HG03095 (cell line): ENCODE results near the gene GABRB2.
A peak's percentile ranks its signal among the peaks of the same experiment; 100 is the strongest.

ENCODE experiments used
- ATAC-seq: cut with Tn5 transposase; IDR thresholded peaks from one replicate; pipeline ENCODE4 v1.9.1; 2021; ENCODE audit warnings: moderate library complexity; ENCODE audit not compliant: unreplicated experiment

The GABRB2 gene

DNA sequence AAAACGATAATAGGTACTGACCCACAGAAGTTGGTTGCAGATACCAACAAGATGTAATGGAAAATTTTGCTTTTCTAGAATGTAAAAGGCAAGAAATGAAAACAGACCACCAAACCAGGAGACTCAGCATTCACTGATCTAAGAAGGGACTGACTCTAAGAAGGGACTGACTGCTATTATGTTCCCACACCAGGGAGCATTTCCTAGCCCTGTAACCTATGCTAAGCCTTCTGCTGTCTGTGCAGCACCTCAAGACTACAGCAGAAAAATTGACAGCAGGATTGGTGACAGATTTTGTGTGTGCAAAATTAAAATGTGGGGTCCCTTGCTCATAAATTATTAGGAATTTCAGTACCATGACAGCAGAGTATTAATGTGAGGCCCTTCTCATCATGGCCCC is 154.8 kb downstream of the GABRB2 start:
- ATAC-seq, result no peak

DNA sequence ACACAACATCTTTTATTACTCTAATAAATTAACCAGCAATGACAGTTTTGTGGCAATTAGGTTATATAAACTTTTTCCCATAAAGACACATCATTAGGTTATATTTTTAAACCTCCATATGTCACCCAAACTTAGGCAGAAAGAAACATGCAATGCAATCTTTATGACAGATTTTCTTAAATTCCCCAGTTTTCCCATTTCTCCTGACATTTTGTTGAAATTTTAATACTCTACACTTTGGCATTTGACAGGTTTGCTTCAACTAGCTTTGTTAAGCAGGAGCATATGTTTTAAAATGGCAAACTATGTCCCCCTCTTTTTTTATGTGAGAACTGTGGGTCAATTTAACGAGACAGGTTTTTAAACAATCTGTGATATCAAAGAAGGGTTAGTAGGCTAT is 155.5 kb downstream of the GABRB2 start:
- ATAC-seq, result no peak

GRCh38 chr5:161387121-161387520 is 159.4 kb downstream of the GABRB2 start:
- no peak for ATAC-seq

GRCh38 chr5:161385027-161385426 is 161.5 kb downstream of the GABRB2 start:
- ATAC-seq, result no peak

GRCh38 chr5:161382685-161383084 is 163.8 kb downstream of the GABRB2 start:
- no peak for ATAC-seq

DNA sequence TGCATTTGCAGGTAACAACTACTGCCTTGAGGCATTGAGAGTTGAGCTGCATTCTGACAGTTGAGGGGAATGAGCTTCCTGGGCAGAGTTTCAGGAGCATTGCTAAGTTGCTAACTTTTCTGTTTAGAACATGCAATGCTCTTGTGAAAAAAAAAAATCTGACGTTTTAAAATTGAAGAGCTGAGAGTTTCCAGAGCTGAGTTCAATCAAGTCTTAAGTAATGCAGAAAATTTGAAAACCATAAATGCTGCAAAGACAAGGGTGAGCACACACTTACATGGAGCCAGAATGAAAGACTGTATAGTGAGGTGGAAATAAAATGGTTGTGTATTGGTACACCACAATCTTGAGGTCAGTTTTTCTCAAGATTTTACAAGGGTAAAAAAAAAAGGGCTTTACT is 166.0 kb downstream of the GABRB2 start:
- no peak for ATAC-seq

DNA sequence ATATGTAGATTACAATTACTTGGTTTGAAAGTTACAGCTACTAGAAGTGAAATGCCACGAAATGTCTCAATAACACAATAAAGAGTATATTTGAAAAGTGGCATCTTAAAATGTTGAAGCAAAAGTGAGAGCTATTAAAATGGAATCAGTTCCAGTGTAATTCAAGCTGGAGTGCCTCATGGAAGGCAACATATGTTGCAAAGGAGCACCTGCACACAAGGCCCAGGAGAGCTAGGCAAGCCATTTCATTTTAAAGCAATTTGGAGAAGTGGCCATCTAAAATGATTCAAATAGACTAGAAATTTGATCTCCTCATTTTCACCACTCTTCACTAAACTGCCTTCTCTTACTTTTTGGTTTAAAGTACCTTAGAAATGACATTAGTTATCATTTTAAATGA is 167.8 kb downstream of the GABRB2 start:
- no peak for ATAC-seq

GRCh38 chr5:161376034-161376433 is 170.5 kb downstream of the GABRB2 start:
- no peak for ATAC-seq

DNA sequence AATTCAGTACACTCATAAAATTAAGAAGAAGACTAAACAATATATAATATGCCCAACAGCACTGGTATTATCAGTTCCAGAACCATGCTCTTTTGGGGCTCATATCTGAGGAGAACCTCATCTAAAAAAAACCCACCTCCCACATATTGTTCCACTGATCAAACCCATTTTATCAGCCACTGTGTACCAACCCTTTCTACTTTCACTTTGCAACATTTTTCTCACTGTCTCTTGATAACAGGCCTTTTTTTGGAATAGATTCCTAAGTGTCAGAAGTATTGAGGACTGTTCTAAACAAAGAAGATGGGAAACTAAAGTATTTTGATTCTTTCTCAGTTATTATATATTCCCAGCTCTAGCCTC is 173.2 kb downstream of the GABRB2 start:
- peak; percentile 20 for ATAC-seq

DNA sequence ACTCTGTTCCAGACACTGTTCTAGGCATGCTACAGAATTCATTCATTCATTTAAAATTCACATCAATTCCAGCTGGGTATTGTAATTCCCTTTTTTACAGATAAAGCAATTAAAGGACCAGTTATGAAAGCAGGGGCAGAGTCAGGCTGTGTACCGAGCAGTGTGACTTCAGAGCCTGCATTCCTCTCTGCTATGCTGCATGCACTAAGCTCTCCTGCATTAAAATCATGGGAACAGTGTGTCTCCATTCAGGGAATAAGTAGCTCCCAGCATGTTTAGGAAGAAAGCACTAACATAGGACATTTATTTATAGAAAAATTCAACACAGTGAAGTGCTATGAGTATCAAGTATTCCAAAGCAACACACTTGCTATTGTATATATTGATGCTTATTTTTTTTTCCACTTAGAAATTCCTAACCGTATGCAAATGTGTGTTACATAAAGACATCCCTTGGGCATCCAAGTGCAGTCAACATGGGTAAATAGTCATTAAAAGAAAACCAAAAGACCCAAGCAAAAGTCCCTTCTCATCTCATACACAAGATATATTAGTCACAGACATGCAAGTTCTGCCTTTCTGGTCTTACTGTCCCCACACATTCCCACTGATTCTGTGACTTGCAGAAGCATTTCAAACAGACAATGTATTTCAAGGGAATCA is 173.7 kb downstream of the GABRB2 start:
- peak; percentile 53 for ATAC-seq

- ATAC-seq, result no peak
These were observed 177.5 kb downstream of the GABRB2 start for GRCh38 chr5:161369022-161369421.

GRCh38 chr5:161358446-161358845 is 188.1 kb downstream of the GABRB2 start:
- ATAC-seq, result no peak

DNA sequence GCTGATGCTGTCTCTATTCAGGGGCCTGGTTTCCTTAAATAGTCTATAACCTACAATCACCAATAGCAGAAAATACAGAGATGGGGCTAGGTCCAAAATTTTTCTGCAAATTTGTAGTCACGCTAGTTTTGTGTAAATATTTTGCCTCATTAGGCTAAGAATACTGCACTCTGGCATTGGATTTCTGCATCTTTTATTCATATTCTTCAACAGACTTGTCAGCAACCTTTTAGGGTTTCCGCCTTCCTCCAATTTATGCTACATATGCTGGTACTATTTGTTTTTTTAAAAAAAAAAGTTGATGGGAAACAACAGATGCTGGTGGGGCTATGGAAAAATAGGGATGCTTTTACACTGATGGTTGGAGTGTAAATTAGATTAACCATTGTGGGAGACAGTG is 202.3 kb downstream of the GABRB2 start:
- ATAC-seq, result no peak

DNA sequence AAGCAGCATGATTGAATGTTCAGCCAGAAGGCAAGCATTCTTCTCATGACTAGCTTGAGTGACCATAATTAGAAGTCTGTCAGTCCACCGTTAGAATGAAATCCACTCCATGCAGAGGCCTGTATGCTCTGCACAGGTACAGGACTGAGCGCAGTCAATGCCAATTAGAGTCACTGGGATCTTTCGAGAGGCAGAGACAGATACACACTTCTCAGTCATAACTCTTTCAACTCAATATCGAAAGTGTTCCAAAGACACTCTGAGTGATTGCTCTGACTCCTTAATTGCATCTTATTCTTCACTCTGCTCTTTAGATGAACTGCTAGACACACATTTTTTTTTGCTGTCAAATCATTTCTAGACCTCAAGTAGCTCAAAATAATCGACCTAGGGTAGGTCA is 203.6 kb downstream of the GABRB2 start:
- ATAC-seq, result no peak

DNA sequence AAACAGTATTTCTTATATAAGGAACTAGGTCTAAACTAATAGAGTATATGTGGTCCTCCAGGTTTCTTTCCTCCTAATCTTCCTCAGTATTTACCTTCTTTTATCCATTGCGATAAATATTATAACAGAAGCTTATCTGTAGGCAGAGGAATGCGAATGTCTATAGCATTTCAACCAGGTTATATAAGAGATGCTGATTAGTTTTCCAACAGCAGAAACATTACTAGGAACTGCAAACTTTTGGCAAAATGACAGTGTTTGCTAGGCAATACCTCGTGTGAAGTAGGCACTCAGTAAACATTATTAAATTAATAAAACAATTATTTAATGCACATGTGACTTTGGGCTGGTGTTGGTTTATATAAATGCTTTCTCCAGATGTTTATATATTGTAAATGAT is 206.5 kb downstream of the GABRB2 start:
- no peak for ATAC-seq

DNA sequence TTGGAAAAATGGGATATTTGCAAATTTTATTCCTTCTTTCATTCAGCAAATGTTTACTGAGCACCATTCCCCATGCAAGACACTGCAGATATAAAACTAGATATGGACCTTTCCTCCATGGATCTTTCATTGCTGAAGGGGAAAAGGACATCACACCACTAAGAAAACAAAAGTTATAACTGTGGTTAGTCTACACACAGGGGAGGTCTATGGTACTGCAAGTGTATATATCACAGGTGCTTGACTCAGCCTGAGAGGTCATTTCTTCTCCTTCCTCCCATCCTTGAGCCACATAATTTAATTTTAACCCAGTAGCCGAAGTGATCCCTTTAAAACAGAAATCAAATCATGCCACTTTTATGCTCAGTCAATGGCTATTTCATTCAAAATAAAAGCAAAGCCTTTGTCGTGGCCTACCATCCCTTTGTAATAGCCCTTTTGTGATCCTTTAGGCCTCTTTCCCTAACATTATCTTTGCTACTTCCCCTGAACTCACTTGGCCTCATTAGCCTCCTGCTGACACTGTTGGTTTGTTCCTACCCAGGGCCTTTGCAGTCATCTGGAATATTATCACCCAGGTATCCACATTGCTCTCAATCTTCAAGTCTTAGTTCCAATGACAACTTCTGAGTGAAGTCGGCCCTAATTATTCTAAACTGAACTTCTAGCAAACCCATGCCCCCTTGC is 213.2 kb downstream of the GABRB2 start:
- no peak for ATAC-seq

- ATAC-seq, result no peak
These were observed 214.2 kb downstream of the GABRB2 start for GRCh38 chr5:161332343-161332742.

- no peak for ATAC-seq
These were observed 232.5 kb downstream of the GABRB2 start for GRCh38 chr5:161314033-161314432.

DNA sequence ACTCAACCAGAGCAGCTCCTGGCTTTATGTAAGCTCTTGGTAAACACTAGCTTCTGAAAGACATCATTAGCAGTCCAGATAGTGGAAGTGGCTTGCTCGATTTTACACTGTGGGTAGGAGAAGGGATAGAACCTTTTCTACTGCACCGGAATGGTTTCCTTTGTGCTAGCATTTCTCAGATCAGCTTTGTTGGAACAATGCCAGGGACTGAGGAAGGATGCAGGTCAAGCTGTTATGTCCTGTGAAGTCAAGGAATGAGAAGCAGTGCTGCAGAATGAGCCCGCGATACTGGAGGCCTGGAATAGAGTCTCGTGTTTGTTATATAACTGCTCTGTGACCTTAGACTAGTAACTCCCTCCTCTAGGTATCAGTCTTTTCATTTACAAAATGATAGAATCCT is 233.6 kb downstream of the GABRB2 start:
- no peak for ATAC-seq

DNA sequence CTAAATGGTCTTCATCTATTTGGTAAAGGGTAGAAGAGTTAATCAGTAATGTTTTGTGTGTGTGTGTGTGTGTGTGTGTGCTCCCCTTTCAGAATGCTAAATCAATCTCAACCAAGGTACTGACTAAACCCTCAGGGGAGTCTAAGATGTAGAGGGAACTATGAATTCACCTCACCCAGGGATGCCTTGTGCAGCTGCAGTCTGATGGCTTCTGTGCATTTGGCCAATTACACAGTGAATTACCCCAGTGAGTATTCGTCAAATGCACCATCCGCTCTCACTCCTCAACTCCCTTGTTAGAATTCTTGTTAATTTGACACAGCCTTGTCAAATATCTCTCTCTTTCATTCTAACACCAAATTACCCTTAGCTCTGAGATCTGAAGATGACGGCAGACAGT is 234.6 kb downstream of the GABRB2 start:
- peak; percentile 40 for ATAC-seq

DNA sequence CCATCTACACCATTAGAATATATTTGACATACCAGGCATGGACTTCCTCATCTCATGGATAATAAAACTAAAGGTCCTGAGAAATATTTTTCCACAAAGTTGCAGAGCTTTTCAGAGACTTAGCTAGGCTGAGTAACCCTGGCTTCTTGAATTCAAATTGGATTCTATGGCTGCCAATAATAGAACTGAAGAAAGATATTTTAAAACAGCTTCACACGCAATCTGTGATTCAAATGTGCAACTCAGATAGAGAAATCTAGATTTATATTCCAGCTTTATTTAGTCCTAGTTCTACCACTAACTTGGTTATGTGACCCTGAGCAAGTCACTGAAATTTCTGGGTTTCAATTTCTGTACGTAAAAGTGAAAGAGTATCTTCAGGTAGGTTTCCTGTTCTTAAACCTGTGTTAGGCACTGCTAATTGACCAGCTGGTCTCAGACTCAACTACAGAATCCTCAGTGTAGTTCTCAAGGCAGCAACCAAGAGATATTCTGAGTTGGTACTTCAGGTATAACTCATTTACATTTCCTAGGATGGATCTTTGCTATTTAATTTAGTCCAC is 235.3 kb downstream of the GABRB2 start:
- ATAC-seq, result peak; percentile 98

DNA sequence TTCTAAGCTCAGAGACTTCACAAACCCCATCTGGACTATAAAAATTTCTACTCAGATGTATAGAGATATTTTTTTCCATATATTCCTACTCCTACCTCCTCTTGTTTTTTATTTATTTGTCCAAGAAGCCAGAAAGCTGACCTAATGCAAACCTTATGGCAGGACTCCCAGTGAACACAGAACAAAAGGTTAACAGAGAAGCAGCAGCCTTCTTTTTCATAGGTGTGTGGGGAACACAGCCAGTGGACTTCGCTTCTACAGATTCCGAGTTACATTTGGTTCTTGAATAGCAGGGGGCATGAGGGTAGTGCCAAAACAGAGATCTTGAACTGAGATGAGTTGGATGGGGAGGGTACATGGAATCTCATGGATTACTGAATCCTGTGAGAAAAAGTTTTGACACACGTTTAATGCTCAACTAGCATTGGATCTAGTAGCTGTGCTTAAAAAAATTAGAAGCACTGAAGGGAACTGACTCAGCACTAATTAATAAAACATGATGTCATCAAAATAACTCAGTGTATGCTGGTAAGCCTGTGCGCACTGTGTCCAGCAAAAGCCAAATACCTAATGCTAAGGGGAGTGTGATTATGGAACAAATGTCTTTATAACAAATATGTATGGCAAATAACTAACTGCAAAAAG is 240.1 kb downstream of the GABRB2 start:
- ATAC-seq, result no peak
